Measurements from ENCODE around the gene GALNT2. TPM values are rescaled to one million over a fixed set of nuclear protein-coding genes. Genes with fewer than 3 reads are reported as not detected.

Gene GALNT2
- total and polyA plus RNA-seq, 9 of the 15 experiments (the other 6 are each of a cell fraction or from before 2014, with no cell fraction given), result 1.6 to 106 (median 51.9) TPM

DNA sequence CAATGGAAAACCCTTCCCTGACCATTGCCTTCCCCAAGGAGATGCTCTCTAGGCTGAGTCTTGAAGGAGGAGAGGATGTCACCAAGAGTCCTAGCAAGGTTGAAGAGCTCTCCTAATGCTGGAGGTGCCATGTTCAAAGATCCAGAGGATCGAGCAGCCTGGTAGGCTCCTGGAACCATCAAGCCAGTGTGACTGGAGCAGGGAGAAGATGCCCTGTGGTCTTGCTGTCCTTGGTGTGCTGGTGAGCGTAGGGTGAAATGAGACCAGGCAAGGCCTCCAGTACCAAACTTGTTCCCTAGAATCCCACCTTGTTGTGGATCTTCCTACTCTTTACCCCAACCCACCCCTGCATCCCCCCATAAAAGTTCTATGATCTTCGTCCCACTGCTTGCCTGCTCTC is 46.6 kb upstream of the GALNT2 start:
- ChIA-PET POLR2A (interaction anchor here (0.6 kb wide), 1 partner anchor 242 kb away, joined by 3 read pairs; no protein-coding TSS in a partner anchor), CTCF (ENCODE audit: low intra/inter-chr PET ratio) (no interaction called here)
- peaks cover 22 to 44% of the 10 kb centered on the region in 2 experiments for H3K27me3 ChIP-seq (ENCODE audit: control insufficient read depth in 2 of 2, insufficient read depth in 2 of 2, low read length in 2 of 2)
- H3K9me1 ChIP-seq (ENCODE audit: control insufficient read depth, insufficient read depth, low read length), result no peaks in the 10 kb centered on the region
- H3K79me2 ChIP-seq (ENCODE audit: control insufficient read depth, insufficient read depth, low read length), result no peaks in the 10 kb centered on the region
- no peak for ATAC-seq
- no TSS peak for BruUV-seq (replicated peaks)
- intact Hi-C loops (cut with micrococcal nuclease), result no loop called here
- no peak overlapping the region for H3K4me2 ChIP-seq (ENCODE audit: insufficient read depth, low read length)
- H3K36me3 ChIP-seq (ENCODE audit: control insufficient read depth, insufficient read depth, low read length), result no peaks in the 10 kb centered on the region
- no peak for FAIRE-seq
- no peak for DNase-seq (ENCODE audit: extremely low read depth in 1 of 4, low spot score in 3 of 4)
- H4K20me1 ChIP-seq (replicated peaks; ENCODE audit: control insufficient read depth, insufficient read depth, low read length), result no peaks in the 10 kb centered on the region
- H3K4me3 ChIP-seq, result no peak overlapping the region
- in situ Hi-C loops (cut with MboI), result no loop called here
- H3K4me1 ChIP-seq (replicated peaks in 1 of 2; ENCODE audit: control insufficient read depth in 2 of 2, insufficient read depth in 2 of 2, low read length in 2 of 2), result 0 out of 5 replicates have a peak, but pooled peaks cover 0 to 3% of the 10 kb centered on the region in 2 experiments
- WGBS (ENCODE audit: insufficient coverage, low coverage, missing lambda C conversion rate), result 0% methylated on average over 3 of the region's 3 CpGs
- no peak overlapping the region for H2AFZ ChIP-seq (ENCODE audit: low read depth, low read length)
- H3K9ac ChIP-seq (ENCODE audit: insufficient read depth in 1 of 2, low read depth in 2 of 2, low read length in 2 of 2), result no peak overlapping the region
- H3K27ac ChIP-seq (ENCODE audit: extremely low read depth, low read depth, low read length), result no peak overlapping the region
- no peaks in the 10 kb centered on the region for H3K9me3 ChIP-seq (replicated peaks; ENCODE audit: control insufficient read depth, insufficient read depth, low read depth, low read length)
- TF ChIP-seq NCOR1 (IDR thresholded peaks at IDR 0.05) (no peak), LEF1 (IDR thresholded peaks at IDR 0.05) (no peak), SMAD4 (CRISPR knock-in tag; conservative IDR thresholded peaks at IDR 0.05) (no peak), POLR2AphosphoS5 (IDR thresholded peaks at IDR 0.05; ENCODE audit: control insufficient read depth, insufficient read depth, low read depth, low read length) (no peak), POLR2H (tag; IDR thresholded peaks at IDR 0.05; ENCODE audit: low read depth) (no peak), ELF2 (CRISPR knock-in tag; IDR thresholded peaks at IDR 0.05) (no peak), ZFP1 (CRISPR knock-in tag; IDR thresholded peaks at IDR 0.05) (no peak), CEBPG (CRISPR knock-in tag; IDR thresholded peaks at IDR 0.05) (no peak), CEBPG (tag; conservative IDR thresholded peaks at IDR 0.05 in 1 of 2, IDR thresholded peaks at IDR 0.05 in 1 of 2) (no peak), BRD4 (IDR thresholded peaks at IDR 0.05) (no peak), RBM25 (IDR thresholded peaks at IDR 0.05; ENCODE audit: low read depth, low read length, severe bottlenecking) (no peak), RBM22 (IDR thresholded peaks at IDR 0.05; ENCODE audit: low read depth, low read length, poor library complexity, severe bottlenecking) (no peak), STAT5A (IDR thresholded peaks at IDR 0.05; ENCODE audit: borderline replicate concordance, low read length) (no peak), RBM14 (IDR thresholded peaks at IDR 0.05; ENCODE audit: borderline replicate concordance, insufficient read depth, low read depth, low read length) (no peak)
- TF ChIP-seq, protein P1, sequence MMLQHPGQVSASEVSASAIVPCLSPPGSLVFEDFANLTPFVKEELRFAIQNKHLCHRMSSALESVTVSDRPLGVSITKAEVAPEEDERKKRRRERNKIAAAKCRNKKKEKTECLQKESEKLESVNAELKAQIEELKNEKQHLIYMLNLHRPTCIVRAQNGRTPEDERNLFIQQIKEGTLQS (IDR thresholded peaks at IDR 0.05), result no peak
- TF ChIP-seq, protein P1 (CRISPR knock-in tag; conservative IDR thresholded peaks at IDR 0.05), result no peak
- TF ChIP-seq, protein P2, sequence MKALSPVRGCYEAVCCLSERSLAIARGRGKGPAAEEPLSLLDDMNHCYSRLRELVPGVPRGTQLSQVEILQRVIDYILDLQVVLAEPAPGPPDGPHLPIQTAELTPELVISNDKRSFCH (CRISPR knock-in tag; IDR thresholded peaks at IDR 0.05), result no peak
- TF ChIP-seq, protein P2 (tag; IDR thresholded peaks at IDR 0.05), result no peak
- TF ChIP-seq, protein P3, sequence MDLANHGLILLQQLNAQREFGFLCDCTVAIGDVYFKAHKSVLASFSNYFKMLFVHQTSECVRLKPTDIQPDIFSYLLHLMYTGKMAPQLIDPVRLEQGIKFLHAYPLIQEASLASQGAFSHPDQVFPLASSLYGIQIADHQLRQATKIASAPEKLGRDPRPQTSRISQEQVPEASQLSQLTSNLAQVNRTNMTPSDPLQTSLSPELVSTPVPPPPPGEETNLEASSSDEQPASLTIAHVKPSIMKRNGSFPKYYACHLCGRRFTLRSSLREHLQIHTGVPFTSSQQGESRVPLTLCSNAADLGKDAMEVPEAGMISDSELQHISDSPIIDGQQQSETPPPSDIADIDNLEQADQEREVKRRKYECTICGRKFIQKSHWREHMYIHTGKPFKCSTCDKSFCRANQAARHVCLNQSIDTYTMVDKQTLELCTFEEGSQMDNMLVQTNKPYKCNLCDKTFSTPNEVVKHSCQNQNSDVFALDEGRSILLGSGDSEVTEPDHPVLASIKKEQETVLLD (IDR thresholded peaks at IDR 0.05), result no peak

All from K562 (cell line).